Stimulated activated memory B cell treated with anti-CD40 and anti-IgM and Interleukin-4, amounts not matched to agents 10 μg/mL and 1 μg/mL and 100 μg/mL, for 72 hours (primary cell): Measurements from ENCODE around the gene KRT84.

Experiments
- ATAC-seq: fragments of 150-1000 bp; cut with Tn5 transposase; 2 replicates; pipeline ENCODE4 v1.10.0; 2021
- H3K27ac Mint-ChIP-seq: one replicate; pipeline ENCODE4 v1.8.0; 2022; ENCODE audit warnings: mild to moderate bottlenecking, mixed read lengths
- H3K27me3 Mint-ChIP-seq: one replicate; pipeline ENCODE4 v1.8.0; 2022; ENCODE audit warnings: mixed read lengths
- H3K36me3 Mint-ChIP-seq: one replicate; pipeline ENCODE4 v1.8.0; 2022; ENCODE audit warnings: mixed read lengths
- H3K4me1 Mint-ChIP-seq: one replicate; pipeline ENCODE4 v1.8.0; 2022; ENCODE audit warnings: mixed read lengths
- H3K4me3 Mint-ChIP-seq: one replicate; pipeline ENCODE4 v1.8.0; 2022; ENCODE audit warnings: mild to moderate bottlenecking, moderate library complexity, mixed read lengths
- H3K9me3 Mint-ChIP-seq: one replicate; pipeline ENCODE4 v1.8.0; 2022; ENCODE audit warnings: mixed read lengths

Gene KRT84

GRCh38 chr12:52363111-52363679 lies 22.3 kb downstream of the KRT84 start:
- Mint-ChIP-seq H3K4me3 (no peak overlapping the region), H3K9me3 (no peaks in the 10 kb centered on the region), H3K27me3 (peaks cover 70% of the 10 kb centered on the region), H3K4me1 (peaks cover 39% of the 10 kb centered on the region), H3K36me3 (no peaks in the 10 kb centered on the region), H3K27ac (no peak overlapping the region)
- ATAC-seq, result no peak

- no peak for ATAC-seq
- Mint-ChIP-seq H3K4me1 (peaks cover 47% of the 10 kb centered on the region), H3K27me3 (peaks cover 62% of the 10 kb centered on the region), H3K27ac (no peak overlapping the region), H3K9me3 (no peaks in the 10 kb centered on the region), H3K4me3 (no peak overlapping the region), H3K36me3 (no peaks in the 10 kb centered on the region)
These were observed 23.2 kb downstream of the KRT84 start for GRCh38 chr12:52362118-52362726.

- H3K4me3 Mint-ChIP-seq, result no peak overlapping the region
- no peaks in the 10 kb centered on the region for H3K9me3 Mint-ChIP-seq
- H3K36me3 Mint-ChIP-seq, result no peaks in the 10 kb centered on the region
- no peak overlapping the region for H3K27ac Mint-ChIP-seq
- H3K4me1 Mint-ChIP-seq, result peaks cover 47% of the 10 kb centered on the region
- ATAC-seq, result no peak
- H3K27me3 Mint-ChIP-seq, result peaks cover 55% of the 10 kb centered on the region
These were observed 23.9 kb downstream of the KRT84 start for GRCh38 chr12:52361553-52361952.

- Mint-ChIP-seq H3K4me1 (peaks cover 44% of the 10 kb centered on the region), H3K9me3 (no peaks in the 10 kb centered on the region), H3K4me3 (no peak overlapping the region), H3K27me3 (peaks cover 47% of the 10 kb centered on the region), H3K36me3 (no peaks in the 10 kb centered on the region), H3K27ac (no peak overlapping the region)
- no peak for ATAC-seq
These were observed 24.7 kb downstream of the KRT84 start for GRCh38 chr12:52360663-52361271.

GRCh38 chr12:52360106-52360662 lies 25.3 kb downstream of the KRT84 start:
- H3K9me3 Mint-ChIP-seq, result no peaks in the 10 kb centered on the region
- H3K27me3 Mint-ChIP-seq, result peaks cover 46% of the 10 kb centered on the region
- peaks cover 40% of the 10 kb centered on the region for H3K4me1 Mint-ChIP-seq
- no peaks in the 10 kb centered on the region for H3K36me3 Mint-ChIP-seq
- H3K4me3 Mint-ChIP-seq, result no peak overlapping the region
- ATAC-seq, result no peak
- H3K27ac Mint-ChIP-seq, result no peak overlapping the region

GRCh38 chr12:52359621-52360061 lies 25.8 kb downstream of the KRT84 start:
- ATAC-seq, result no peak
- no peak overlapping the region for H3K4me3 Mint-ChIP-seq
- no peaks in the 10 kb centered on the region for H3K36me3 Mint-ChIP-seq
- no peaks in the 10 kb centered on the region for H3K9me3 Mint-ChIP-seq
- H3K4me1 Mint-ChIP-seq, result peaks cover 34% of the 10 kb centered on the region
- peaks cover 44% of the 10 kb centered on the region for H3K27me3 Mint-ChIP-seq
- H3K27ac Mint-ChIP-seq, result no peak overlapping the region

- Mint-ChIP-seq H3K36me3 (no peaks in the 10 kb centered on the region), H3K4me3 (no peak overlapping the region), H3K27me3 (peaks cover 36% of the 10 kb centered on the region), H3K9me3 (no peaks in the 10 kb centered on the region), H3K27ac (no peak overlapping the region), H3K4me1 (peaks cover 29% of the 10 kb centered on the region)
- peak; percentile 88 for ATAC-seq
These were observed 26.7 kb downstream of the KRT84 start for GRCh38 chr12:52358575-52359350.

- H3K4me3 Mint-ChIP-seq, result no peak overlapping the region
- no peaks in the 10 kb centered on the region for H3K36me3 Mint-ChIP-seq
- no peaks in the 10 kb centered on the region for H3K9me3 Mint-ChIP-seq
- ATAC-seq, result no peak
- no peak overlapping the region for H3K27ac Mint-ChIP-seq
- H3K27me3 Mint-ChIP-seq, result peaks cover 32% of the 10 kb centered on the region
- H3K4me1 Mint-ChIP-seq, result peaks cover 29% of the 10 kb centered on the region
These were observed 28.5 kb downstream of the KRT84 start for GRCh38 chr12:52356762-52357580.

GRCh38 chr12:52356031-52356761 lies 29.3 kb downstream of the KRT84 start:
- ATAC-seq, result peak; percentile 32
- H3K27me3 Mint-ChIP-seq, result peaks cover 32% of the 10 kb centered on the region
- H3K36me3 Mint-ChIP-seq, result no peaks in the 10 kb centered on the region
- H3K4me1 Mint-ChIP-seq, result peaks cover 35% of the 10 kb centered on the region
- H3K27ac Mint-ChIP-seq, result no peak overlapping the region
- H3K4me3 Mint-ChIP-seq, result no peak overlapping the region
- H3K9me3 Mint-ChIP-seq, result no peaks in the 10 kb centered on the region

GRCh38 chr12:52355176-52355575 lies 30.3 kb downstream of the KRT84 start:
- H3K4me1 Mint-ChIP-seq, result peaks cover 34% of the 10 kb centered on the region

GRCh38 chr12:52354200-52354599 lies 31.3 kb downstream of the KRT84 start:
- peaks cover 25% of the 10 kb centered on the region for H3K4me1 Mint-ChIP-seq
- no peaks in the 10 kb centered on the region for H3K9me3 Mint-ChIP-seq
- no peak for ATAC-seq
- no peaks in the 10 kb centered on the region for H3K36me3 Mint-ChIP-seq
- peaks cover 13% of the 10 kb centered on the region for H3K27me3 Mint-ChIP-seq
- H3K27ac Mint-ChIP-seq, result no peak overlapping the region
- H3K4me3 Mint-ChIP-seq, result no peak overlapping the region

More at GRCh38 chr12:52355176-52355575, 30.3 kb downstream of the KRT84 start:
- no peak overlapping the region for H3K4me3 Mint-ChIP-seq
- no peak overlapping the region for H3K27ac Mint-ChIP-seq
- H3K27me3 Mint-ChIP-seq, result peaks cover 22% of the 10 kb centered on the region
- H3K36me3 Mint-ChIP-seq, result no peaks in the 10 kb centered on the region
- H3K9me3 Mint-ChIP-seq, result no peaks in the 10 kb centered on the region
- no peak for ATAC-seq

GRCh38 chr12:52353766-52354165 lies 31.7 kb downstream of the KRT84 start:
- Mint-ChIP-seq H3K9me3 (no peaks in the 10 kb centered on the region), H3K36me3 (no peaks in the 10 kb centered on the region), H3K27me3 (peaks cover 9% of the 10 kb centered on the region), H3K4me1 (peaks cover 20% of the 10 kb centered on the region), H3K4me3 (no peak overlapping the region), H3K27ac (no peak overlapping the region)
- no peak for ATAC-seq

- H3K4me3 Mint-ChIP-seq, result no peak overlapping the region
- peaks cover 12% of the 10 kb centered on the region for H3K4me1 Mint-ChIP-seq
- no peaks in the 10 kb centered on the region for H3K9me3 Mint-ChIP-seq
- ATAC-seq, result no peak
- H3K36me3 Mint-ChIP-seq, result no peaks in the 10 kb centered on the region
- H3K27me3 Mint-ChIP-seq, result peaks cover 13% of the 10 kb centered on the region
- H3K27ac Mint-ChIP-seq, result no peak overlapping the region
These were observed 32.5 kb downstream of the KRT84 start for GRCh38 chr12:52352951-52353350.
